Measurements from ENCODE around the gene ZNF79.

The ZNF79 gene

DNA sequence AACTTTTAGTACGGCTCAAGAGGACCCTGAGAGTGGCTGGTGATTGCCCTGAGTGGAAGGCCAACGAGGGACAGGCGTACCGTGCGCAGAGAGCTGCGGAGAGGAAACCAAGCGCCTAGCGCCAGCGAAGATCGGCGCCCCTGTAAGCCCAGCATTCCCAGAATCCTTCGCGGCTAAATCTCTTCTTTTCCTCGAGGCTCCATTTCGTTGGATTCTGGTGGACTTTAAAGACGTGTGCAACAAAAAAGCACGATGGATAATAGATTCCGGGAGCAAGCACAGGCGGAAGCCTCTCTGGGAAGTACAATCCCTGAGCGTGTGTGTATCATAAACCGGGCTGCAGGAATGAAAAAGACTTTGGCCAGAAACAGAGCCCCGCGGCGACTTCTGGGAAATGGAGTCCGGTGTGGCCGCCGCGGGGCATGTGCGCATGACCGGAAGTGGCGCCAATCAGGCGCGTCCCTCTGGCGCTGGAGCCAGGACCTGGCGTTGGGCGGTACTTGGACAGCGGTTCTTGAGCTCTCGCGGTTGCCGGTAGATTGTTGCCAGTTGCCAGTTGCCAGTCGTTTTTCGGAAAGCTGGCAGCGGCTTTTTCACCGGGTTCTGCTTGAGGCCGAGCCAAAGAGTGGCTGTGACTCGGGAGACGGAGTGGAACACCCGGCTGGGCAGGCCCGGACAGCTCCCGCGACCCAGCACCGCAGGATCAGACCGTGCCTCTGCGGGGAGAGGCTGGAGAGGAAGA is at the start of gene ZNF79:
TSS of gene ZNF79 (plus strand) at position 449 of the 742 bp plus-strand sequence. CDS start 406 bp downstream, outside the sequence.
- DNase-seq: peak; percentile 88

DNA sequence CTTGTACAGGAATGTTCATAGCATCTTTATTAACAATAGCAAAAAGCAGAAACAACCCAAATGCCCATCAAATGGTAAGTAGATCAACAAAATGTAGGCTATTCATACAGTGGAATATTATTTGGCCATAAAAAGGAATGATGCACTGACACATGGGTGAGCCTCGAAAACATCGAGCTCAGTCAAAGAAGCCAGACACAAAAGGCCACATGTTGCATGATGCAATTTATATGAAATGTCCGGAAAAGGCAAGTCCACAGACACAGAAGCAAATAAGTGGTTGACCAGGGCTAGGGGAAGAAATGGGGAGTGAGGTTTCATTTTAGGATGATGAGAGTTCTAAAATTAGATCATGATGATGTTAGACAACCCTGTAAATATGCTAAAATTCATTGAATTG is 43.7 kb upstream of the ZNF79 start:
- DNase-seq: no peak

DNA sequence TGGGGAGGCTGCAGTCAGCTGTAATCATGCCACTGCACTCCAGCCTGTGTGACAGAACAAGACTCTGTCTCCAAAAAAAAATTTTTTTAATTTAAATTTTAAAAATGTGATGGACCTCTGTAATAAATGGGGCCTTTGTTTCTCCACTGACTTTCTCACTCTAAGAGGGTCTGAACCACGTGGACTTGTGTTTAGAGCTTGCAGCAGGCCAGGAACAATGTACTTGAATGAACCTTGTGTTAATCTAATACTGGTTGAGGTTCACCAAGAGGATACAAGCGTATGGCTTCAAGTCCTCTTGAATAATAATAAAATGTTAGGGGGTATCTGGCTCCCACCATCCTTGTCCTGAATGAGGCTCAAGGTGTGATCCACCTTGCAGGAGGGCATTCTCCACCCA is 41.6 kb upstream of the ZNF79 start:
- DNase-seq: no peak

DNA sequence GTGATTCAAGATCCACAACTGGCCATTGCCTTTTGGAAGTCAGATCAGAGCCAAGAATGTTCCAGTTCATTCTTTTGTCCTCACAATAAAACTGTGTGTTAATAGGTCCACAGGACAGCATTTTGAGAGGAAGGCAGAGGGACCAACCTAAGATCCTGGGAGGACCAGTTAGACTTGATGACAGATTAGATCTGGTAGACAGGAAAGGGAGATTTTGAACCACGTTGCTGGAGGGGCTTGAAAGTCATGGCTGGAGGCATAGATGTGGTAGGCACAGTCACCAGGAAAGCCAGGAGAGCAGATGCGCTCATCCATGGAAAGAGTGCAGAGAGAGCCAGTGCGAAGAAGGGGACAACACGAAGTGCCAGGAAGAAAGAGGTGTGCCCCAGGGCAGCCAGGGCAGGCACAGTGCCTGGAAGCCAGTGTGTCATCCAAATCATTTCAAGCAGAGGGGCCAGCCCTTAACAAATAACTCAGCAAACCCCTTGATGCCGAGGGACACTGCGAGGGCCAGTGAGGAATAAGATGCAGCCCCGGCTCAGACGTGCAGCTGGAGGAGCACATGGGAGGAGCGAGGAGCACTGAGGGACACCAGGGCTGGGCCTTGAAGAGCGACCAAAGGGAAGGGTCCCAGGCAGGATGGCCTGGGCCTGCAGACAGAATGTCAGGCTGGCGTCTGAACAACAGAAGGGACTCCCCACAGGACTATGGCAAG is 40.0 kb upstream of the ZNF79 start:
- no peak for DNase-seq

DNA sequence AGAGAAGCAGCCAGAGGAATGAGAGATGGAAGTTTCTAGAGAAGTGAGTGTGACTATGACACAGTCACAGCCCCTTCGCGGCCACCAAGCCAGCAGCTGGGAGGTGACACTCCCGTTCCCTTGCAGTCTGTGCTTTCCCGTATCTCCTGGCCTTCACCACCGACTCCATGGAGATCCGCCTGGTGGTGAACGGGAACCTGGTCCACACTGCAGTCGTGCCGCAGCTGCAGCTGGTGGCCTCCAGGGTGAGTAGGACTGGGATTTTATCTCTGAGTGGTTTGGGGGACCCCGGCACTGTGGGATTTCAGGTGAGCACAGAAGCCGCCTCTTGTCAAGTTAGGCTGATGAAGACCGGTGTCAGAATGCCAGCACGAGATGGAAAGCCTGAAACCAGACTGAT is 39.3 kb upstream of the ZNF79 start:
- no peak for DNase-seq

DNA sequence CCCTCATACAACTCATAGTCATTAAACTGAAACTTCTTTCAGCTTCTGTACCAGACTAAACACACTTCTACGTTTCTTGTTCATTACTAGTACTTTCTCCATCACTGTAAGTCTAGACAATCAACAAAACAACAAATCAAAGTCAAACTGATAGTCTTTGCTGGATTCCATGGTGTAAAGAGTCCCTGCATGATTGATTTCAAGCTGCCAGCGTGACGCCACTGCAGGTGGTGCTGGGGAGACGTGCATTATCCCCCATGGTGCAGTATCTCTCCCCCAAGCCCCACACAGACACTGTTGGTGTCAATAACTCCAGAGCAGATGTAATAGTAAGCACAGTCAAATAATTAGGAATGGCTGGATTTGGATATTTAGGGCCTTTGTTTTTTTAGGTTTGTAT is 37.9 kb upstream of the ZNF79 start:
- no peak for DNase-seq

DNA sequence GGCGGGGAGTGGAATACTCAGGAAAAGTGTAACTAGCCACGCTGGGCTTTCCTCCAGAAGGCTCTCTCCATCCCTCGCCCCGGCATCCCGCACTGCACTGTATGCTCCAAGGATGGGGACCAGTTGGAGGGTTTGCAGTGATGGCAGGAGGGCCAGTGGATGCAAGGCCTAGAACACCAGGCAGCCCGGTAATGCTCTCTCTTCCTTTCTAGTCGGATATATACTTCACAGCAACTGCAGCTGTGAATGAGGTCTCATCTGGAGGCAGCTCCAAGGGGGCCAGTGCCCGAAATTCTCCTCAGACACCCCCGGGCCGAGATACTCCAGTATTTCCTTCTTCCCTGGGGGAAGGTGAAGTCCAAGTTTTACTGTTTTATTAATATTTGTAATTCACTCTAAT is 37.2 kb upstream of the ZNF79 start:
- no peak for DNase-seq

DNA sequence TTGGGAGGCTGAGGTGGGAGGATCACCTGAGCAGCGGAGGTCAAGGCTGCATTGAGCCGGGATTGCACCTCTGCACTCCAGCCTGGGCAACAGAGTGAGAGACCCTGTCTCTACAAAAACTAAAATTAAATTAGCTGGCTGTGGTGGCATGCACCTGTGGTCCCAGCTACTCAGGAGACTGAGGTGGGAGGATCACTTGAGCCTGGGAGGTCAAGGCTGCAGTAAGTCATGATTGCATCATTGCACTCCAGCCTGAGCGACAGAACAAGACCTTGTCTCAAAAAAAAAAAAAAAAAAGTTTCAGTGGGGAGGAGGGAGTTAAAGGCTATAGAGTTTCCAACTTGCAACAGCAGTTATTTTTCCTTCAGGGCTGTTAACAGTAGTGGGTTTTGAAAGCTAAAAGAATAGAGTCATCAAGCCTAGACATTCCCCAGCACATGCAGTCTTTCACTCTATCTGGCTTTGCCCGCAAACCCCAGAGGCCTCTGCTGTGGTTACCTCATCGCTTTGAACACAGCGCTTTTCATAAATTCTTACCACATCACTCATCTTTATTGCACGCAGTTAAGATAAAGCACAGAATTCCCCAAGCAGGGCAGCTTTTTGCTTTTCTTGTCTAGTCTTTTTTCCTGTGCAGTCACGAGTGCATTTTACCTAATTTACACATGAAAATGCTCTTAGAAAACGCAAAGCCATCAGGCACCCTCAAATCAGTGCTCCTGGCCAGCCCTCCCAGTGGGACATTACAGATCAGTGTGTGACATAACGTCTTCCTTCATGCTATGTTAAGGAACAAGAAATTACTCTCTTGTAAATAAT is 35.9 kb upstream of the ZNF79 start:
- no peak for DNase-seq

DNA sequence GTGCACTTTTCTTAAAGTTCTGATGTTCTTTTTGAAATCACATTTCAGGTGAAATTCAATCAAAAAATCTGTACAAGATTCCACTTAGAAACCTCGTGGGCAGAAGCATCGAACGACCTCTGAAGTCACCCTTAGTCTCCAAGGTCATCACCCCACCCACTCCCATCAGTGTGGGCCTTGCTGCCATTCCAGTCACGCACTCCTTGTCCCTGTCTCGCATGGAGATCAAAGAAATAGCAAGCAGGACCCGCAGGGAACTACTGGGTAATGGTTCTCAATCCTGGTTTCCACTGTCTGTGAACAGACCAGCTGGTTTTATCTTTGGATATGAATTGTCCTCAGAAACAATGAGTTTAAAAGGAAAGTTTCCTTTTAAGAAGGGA is 35.3 kb upstream of the ZNF79 start:
- DNase-seq: no peak

DNA sequence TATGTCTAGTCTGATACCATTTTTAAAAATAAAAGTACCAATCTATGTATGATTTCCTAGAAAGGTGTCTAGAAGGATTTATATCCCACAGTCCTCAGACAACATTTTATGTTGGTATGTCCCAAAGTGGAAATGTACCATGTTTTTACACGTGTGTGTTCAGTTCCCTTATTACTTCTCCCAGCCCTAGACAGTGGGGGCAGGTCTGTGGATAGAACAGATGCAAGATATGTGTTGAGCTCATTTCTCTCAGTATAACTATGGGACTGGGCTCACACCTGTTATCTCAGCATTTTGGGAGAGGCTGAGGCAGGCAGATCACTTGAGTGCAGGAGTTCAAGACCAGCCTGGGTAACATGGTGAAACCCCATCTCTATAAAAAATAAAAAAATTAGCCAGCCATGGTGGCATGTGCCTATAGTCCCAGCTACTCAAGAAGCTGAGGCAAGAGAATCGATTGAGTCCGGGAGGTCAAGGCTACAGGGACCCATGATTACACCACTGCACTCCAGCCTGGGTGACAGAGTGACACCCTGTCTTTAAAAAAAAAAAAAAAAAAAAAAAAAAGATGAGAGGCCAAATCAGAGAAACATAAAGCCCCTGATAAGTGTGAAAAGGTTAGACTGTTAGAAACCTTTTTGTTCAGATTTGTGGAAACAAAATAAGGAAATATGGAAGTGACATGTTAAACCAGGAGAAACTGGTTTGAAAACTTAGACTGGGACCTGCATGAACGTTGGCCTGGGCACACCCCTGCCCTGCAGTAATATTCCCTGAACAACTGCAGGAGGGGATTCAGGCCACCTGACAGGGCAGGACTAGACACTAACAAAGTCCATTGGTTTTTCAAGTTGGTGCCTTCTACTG is 34.6 kb upstream of the ZNF79 start:
- no peak for DNase-seq

DNA sequence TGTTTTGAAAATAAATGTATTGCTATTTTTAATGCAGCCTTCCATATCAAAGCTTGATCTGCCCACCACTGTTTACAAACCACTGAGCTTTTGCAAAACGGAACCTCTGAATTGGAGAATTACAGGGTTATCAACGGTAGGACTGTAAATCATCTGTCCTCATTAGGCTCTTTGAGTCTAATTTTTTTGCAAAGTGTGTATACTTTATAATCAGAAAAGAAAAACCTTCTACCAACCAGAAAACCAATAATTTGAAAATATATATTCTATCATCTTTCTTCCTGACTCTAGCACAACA is 34.0 kb upstream of the ZNF79 start:
- no peak for DNase-seq

DNA sequence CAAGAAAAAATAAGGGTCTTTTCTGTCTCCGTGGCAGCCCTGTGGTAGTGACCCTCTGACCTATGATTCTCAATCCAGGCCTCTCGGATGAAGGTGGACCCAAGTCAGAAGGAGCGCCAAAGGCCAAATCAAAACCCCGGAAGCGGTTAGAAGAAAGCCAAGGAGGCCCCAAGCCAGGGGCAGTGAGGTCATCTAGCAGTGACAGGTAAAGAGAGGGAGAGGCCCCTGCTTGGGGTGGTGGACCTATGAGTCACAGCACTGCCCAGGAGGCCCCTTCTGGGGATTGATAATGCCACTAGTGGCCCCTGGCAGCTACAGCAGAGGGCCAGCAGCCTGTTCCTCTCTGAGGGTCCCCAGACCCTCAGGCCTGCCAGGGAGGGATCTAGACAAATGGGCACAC is 33.6 kb upstream of the ZNF79 start:
- DNase-seq: no peak

DNA sequence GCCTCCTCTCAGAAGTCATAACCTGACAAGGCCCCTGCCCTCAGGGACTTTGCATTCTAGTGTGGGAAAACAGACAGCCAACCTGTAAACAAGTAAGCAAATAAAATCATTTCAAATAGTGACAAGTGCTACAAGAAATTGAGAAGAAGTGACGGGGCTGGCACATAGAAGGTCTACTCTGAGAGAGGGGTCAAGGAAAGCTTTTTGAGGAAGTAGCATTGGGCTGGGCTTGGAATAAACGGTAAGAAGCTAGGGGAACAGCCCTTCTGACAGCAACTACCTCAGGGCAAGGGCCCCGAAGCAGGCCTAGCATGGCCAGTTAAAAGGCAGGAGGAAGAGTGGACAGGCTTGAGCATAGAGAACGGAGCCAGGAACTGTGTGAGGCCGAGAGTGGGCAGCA is 32.0 kb upstream of the ZNF79 start:
- no peak for DNase-seq

DNA sequence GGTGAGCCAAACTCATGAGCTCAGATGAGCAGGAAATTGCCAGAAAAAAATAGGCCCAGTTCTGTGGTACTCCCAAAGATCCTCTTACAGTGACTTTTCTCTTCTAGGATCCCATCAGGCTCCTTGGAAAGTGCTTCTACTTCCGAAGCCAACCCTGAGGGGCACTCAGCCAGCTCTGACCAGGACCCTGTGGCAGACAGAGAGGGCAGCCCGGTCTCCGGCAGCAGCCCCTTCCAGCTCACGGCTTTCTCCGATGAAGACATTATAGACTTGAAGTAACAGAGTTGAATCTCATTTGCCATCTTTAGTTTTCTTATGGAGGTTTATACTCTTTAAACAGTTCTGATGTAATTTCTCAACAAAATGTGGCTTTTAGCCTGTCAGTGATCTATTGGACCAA is 31.2 kb upstream of the ZNF79 start:
- DNase-seq: no peak

DNA sequence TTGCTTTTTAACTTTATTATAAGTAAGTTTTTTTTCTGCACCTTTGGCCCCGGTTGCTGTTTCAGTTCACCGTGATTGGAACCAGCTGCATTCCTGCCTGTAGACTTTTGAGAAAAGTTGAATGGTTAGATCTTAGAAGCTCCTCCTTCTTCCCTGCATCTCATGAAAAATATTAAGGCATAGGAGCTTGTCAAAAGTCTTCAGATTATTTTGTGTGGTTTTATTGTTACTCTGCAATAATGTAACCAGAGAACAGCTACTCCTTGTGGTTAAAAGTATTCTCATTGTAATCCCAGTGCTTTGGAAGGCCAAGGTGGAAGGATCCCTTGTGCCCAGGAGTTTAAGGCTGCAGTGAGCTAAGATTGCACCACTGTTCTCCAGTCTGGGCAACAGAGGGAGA is 30.5 kb upstream of the ZNF79 start:
- DNase-seq: no peak

DNA sequence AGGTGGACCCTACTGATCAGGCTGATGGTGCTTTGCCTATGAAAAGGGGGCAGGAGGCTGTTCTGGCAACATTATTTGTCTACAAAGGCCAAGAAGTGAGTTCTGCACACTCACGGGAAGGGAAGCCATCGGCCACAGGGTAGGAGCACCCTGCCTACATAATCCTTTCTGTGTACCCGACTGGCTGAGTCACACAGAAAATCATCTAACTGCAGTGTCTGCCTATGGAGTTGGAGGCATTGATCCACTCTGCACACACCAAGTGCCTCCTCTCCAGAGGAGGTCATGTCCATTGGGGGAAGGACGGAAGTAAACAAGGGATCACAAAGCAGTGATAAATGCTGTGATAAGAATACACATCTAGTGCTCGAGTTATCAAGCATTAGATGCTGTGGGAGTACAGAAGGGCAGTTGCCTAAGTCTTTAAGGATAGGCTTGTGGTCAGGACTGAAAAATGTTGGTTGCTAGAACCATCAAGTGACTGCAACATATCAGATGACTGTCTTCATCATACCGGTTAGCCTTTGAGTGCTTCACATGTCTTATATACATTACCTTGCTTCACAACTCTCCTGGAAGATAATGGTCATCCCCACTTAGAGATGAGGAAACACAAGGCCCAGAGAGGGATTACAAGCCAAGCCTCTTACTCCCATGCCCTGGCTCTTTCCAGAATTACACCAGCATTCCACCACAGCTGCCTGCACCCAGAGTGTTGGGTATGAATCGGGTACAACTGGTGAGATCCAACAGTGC is 28.5 kb upstream of the ZNF79 start:
- no peak for DNase-seq

DNA sequence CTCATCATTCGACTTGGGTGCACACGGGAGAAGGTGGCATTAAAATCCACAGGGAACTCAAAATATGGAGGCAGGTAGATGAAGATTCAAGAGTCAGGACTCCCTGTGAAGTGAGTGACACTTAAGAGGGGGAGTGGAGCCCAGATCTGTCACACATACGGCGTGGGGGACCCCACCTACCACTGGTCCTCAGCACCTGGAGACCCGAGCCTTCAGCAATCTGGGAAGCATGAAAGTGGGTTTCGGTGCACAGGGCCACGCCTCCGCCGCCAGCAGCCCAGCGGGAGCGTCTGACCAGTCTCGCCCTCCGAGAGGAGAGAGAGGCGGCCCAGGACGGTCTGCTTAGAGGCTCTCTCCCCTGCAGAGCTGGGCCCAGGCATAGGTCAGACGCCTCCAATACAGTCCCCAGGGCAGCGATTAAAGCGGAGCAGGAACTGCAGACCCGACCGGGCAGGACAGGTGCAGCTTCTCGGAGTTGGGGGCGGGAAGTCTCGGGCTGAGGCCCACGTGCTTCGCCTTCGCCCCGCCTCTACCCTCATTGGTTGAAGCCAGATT is 27.9 kb upstream of the ZNF79 start:
- no peak for DNase-seq

DNA sequence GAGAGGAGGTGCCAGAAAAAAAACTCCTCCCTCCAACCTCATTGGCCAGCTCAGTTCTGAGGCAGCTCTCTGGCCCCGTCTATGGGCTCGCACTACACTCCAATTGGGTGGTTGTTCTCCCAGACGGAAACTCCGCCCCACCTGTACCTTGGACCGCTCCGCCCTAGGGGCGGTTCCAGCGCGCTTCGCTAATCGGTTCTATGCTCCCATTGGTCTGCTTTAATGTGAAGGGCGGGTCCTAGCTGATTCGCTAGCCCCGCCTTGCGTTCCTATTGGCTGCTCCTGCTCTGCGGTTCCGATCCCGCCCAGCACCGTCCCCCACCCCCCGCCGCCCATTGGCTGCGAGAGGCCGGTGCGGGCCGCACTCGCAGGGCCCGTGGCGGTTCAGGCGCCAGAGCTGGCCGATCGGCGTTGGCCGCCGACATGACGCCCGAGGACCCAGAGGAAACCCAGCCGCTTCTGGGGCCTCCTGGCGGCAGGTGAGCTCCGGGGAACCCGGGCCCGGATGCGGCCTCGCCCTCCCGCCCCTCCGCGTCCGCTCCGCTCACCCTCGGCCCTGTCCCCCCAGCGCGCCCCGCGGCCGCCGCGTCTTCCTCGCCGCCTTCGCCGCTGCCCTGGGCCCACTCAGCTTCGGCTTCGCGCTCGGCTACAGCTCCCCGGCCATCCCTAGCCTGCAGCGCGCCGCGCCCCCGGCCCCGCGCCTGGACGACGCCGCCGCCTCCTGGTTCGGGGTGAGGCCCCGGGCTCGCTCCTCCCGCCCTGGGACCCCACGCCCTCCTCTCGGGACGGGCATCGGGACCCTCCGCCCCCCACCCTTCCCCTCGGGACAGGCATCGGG is 27.2 kb upstream of the ZNF79 start, which contains the start of gene SLC2A8:
TSS of gene SLC2A8 (plus strand) at position 362 of the 838 bp plus-strand sequence. CDS start at position 424, 62 bp downstream.
- peak; percentile 99 for DNase-seq

DNA sequence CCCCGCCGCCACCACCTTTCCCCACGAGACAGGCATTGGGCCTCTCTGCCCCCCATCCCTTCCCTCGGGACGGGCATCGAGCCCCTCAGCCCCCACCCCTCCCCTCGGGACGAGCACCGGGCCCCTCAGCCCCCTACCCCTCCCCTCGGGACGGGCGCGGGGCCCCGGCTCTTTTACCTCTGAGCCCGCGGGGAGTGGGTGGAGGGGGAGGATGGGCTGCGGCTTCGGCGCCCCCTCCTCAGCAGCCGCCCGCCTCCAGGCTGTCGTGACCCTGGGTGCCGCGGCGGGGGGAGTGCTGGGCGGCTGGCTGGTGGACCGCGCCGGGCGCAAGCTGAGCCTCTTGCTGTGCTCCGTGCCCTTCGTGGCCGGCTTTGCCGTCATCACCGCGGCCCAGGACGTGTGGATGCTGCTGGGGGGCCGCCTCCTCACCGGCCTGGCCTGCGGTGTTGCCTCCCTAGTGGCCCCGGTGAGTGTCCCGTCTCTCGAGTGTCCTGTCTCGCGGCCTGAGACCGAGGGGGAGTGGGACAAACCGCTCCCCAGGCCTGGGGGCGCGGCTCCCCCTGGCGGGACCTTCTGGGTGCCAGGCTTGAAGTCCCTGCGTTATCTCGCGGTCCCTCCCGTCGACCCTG is 26.4 kb upstream of the ZNF79 start:
- no peak for DNase-seq

DNA sequence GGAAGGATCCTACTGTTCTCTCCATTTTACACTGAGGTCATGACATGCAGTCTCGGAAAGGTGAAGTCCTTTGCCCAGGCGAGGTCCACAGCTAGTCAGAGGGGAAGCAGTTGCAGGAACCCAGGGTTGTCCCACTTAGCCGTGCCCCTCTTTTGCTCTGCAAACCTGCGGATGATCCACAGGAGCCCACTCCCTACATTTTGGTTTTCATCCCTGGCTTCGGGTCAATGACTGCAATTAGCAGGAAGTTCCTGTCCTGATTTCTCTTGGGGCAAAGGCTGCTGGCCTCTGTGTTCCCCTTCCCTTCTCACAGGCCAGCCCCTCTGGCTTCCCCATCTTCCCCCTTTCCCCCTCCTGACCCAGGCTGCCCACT is 25.9 kb upstream of the ZNF79 start:
- no peak for DNase-seq

Data from DMS 273 treated with DMSO at 0.1 percent for 48 hours (cell line).